ENCODE results near the gene NUCKS1.

DNA sequence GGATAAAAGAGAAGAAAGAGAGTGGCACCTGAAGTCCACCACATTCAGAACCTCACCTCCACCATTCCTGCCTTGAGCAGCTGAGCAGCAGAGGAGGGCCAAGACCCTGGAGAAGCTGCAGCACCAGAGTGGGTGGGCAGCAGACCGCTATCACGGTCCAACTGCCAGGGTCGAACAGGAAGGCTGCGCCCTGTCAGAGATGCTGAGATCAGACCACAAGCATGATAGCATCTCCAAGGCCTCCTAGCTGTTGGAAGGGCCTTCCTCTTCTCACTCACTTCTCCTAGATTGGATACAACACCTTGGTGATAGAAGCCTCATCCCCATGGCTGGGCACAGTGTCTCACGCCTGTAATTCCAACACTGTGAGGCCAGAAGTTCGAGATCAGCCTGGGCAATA is 57.6 kb downstream of the NUCKS1 start:
- no peak for TF ChIP-seq ZBTB42 (CRISPR knock-in tag; IDR thresholded peaks at IDR 0.05)
- no peak for TF ChIP-seq ZFP62 (CRISPR knock-in tag; IDR thresholded peaks at IDR 0.05)
- TF ChIP-seq, protein P1, sequence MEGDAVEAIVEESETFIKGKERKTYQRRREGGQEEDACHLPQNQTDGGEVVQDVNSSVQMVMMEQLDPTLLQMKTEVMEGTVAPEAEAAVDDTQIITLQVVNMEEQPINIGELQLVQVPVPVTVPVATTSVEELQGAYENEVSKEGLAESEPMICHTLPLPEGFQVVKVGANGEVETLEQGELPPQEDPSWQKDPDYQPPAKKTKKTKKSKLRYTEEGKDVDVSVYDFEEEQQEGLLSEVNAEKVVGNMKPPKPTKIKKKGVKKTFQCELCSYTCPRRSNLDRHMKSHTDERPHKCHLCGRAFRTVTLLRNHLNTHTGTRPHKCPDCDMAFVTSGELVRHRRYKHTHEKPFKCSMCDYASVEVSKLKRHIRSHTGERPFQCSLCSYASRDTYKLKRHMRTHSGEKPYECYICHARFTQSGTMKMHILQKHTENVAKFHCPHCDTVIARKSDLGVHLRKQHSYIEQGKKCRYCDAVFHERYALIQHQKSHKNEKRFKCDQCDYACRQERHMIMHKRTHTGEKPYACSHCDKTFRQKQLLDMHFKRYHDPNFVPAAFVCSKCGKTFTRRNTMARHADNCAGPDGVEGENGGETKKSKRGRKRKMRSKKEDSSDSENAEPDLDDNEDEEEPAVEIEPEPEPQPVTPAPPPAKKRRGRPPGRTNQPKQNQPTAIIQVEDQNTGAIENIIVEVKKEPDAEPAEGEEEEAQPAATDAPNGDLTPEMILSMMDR (CRISPR knock-in tag; IDR thresholded peaks at IDR 0.05) = no peak
- TF ChIP-seq ZNF713 (CRISPR knock-in tag; IDR thresholded peaks at IDR 0.05) = no peak

Measured in HepG2 (cell line).